Stimulated activated CD4-positive, alpha-beta T cell treated with anti-CD3 and anti-CD28 coated beads, Interleukin-12 subunit alpha, Interleukin-12 subunit beta, amount 100 ng/mL, for 48 hours (primary cell): Measurements from ENCODE around the gene G3BP1.
"Not testable (repeated sequence)": the region's sequence is repeated elsewhere in the genome, so short reads cannot be mapped to it uniquely, and the experiment has no call there.

Source experiments
- DNase-seq, 3 donors: peaks; one replicate each; pipeline ENCODE4 v3.0.0-alpha.2; 2020; ENCODE audit warnings: low read depth in 2 of 3, low spot score in 1 of 3

The G3BP1 gene

DNA sequence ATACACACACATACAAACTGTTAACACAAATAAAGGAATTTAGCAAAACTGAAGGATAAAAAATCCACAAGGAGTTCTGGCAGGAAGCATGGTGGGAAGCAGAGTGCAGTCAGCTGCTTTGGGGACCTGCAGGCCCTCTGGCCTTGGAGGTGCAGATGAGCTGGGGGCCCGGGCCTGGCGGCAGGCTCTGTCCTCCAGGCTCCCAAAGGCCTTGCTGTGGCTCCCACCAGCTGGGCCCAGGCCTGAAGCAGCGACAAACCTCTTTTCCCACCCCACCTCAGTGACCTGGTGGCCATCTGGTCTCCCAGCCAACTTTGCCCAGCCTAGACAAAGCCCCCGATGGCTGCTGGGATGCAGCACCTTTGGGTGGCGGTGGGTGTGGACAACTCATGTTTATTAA lies 85.1 kb downstream of the G3BP1 start:
- DNase-seq = no peak

DNA sequence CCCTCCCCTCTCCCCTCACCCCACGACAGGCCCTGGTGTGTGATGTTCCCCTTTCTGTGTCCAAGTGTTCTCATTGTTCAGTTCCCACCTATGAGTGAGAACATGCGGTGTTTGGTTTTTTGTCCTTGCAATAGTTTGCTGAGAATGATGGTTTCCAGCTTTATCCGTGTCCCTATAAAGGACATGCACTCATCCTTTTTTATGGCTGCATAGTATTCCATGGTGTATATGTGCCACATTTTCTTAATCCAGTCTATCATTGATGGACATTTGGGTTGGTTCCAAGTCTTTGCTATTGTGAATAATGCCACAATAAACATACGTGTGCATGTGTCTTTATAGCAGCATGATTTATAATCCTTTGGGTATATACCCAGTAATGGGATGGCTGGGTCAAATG lies 89.1 kb downstream of the G3BP1 start:
- not testable (repeated sequence) for DNase-seq
